Activated T-cell treated with anti-CD3 and anti-CD28 coated beads, Interleukin-2, amount 50 U/mL, for 24 hours (primary cell): Measurements from ENCODE around the gene GMCL1.
"Not testable (repeated sequence)": the region's sequence is repeated elsewhere in the genome, so short reads cannot be mapped to it uniquely, and the experiment has no call there.

Experiments used
- DNase-seq: peaks from one replicate; pipeline ENCODE4 v3.0.0-alpha.2; 2020
- H3K27ac Mint-ChIP-seq: 2 replicates; pipeline ENCODE4 v1.8.0; 2020; ENCODE audit warnings: mild to moderate bottlenecking, mixed read lengths
- H3K27me3 Mint-ChIP-seq: 2 replicates; pipeline ENCODE4 v1.8.0; 2020; ENCODE audit warnings: mixed read lengths
- H3K36me3 Mint-ChIP-seq: 2 replicates; pipeline ENCODE4 v1.8.0; 2020; ENCODE audit warnings: low read depth, mixed read lengths
- H3K4me1 Mint-ChIP-seq: 2 replicates; pipeline ENCODE4 v1.8.0; 2020; ENCODE audit warnings: low read depth, mixed read lengths
- H3K4me3 Mint-ChIP-seq: 2 replicates; pipeline ENCODE4 v1.8.0; 2020; ENCODE audit warnings: mild to moderate bottlenecking, moderate library complexity, mixed read lengths
- H3K9me3 Mint-ChIP-seq: 2 replicates; pipeline ENCODE4 v1.8.0; 2020; ENCODE audit warnings: mixed read lengths

GMCL1 gene

DNA sequence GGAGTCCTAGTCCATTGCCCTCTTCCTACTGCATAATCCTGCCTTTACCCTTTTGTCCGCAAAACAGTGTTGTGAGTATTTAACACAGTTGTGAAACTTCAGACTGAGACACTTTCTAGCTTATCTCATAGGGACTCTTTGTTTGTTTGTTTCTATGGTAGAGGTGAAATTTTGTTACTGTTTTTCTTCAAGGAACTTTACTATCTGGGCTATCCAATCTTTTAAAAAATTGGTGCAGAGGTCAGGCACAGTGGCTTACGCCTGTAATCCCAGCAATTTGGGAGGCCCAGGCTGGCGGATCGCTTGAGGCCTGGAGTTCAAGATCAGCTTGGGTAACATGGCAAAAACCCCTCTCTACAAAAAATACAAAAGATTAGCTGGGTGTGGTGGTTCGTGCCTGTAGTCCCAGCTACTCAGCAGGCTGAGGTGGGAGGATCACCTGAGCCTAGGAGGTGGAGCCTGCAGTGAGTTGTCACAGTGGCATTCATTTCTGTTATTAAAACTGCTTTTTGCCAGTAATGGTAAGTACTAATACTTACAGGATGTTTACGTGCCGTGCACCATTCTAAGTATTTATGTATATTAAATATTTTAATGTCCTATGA lies 18.8 kb downstream of the GMCL1 start:
- peaks cover 87% of the 10 kb centered on the region for H3K36me3 Mint-ChIP-seq
- H3K27me3 Mint-ChIP-seq = no peaks in the 10 kb centered on the region
- no peaks in the 10 kb centered on the region for H3K9me3 Mint-ChIP-seq
- no peak overlapping the region for H3K4me3 Mint-ChIP-seq
- DNase-seq = no peak
- H3K27ac Mint-ChIP-seq = no peak overlapping the region
- peaks cover 11% of the 10 kb centered on the region for H3K4me1 Mint-ChIP-seq

GRCh38 chr2:69858261-69858660 lies 28.8 kb downstream of the GMCL1 start:
- no peak for DNase-seq
- no peaks in the 10 kb centered on the region for H3K9me3 Mint-ChIP-seq
- peaks cover 54% of the 10 kb centered on the region for H3K36me3 Mint-ChIP-seq

GRCh38 chr2:69863298-69863697 lies 33.8 kb downstream of the GMCL1 start:
- H3K4me3 Mint-ChIP-seq = no peak overlapping the region
- H3K36me3 Mint-ChIP-seq = peaks cover 64% of the 10 kb centered on the region
- DNase-seq = no peak
- no peaks in the 10 kb centered on the region for H3K4me1 Mint-ChIP-seq
- H3K27ac Mint-ChIP-seq = no peak overlapping the region
- no peaks in the 10 kb centered on the region for H3K9me3 Mint-ChIP-seq
- no peaks in the 10 kb centered on the region for H3K27me3 Mint-ChIP-seq

More at GRCh38 chr2:69858261-69858660, 28.8 kb downstream of the GMCL1 start:
- no peaks in the 10 kb centered on the region for H3K27me3 Mint-ChIP-seq
- H3K4me3 Mint-ChIP-seq = no peak overlapping the region
- H3K27ac Mint-ChIP-seq = no peak overlapping the region
- no peaks in the 10 kb centered on the region for H3K4me1 Mint-ChIP-seq

DNA sequence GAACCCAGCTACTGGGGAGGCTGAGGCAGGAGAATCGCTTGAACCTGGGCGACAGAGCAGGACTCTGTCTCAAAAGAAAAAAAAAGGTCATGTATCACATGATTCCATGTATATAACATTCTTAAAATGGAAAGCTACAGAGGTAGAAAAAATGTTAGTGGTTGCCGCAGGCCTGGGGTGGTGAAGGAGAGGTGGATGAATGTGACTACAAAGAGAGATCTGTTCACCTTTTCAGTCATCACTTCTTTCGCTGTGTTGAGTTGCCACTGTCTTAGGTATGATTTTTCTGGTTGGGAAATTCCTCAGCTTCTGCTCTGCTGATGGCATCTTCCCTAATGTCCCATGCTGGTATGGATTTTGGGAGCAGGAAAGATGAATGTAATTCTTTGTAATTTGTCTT lies 59.0 kb downstream of the GMCL1 start:
- H3K9me3 Mint-ChIP-seq = no peaks in the 10 kb centered on the region
- H3K4me1 Mint-ChIP-seq = peaks cover 8% of the 10 kb centered on the region

DNA sequence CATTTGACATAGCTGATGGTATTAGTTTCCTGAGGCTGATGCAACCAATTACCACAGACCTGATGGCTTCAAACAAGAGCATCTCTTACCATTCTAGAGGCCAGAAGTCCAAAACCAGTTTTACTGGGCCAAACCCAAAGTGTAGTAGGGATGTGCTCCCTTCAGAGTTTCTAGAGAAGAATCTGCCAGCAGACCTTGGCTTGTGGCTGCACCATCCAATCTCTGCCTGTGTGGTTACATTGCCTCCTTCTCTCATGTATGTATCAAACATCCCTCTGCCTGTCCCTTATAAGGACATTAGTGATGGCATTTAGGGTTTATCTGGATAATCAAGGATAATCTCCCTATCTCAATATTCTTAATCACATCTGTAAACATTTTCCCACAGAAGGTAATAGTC lies 59.8 kb downstream of the GMCL1 start:
- no peak for DNase-seq
- H3K4me3 Mint-ChIP-seq = no peak overlapping the region
- no peaks in the 10 kb centered on the region for H3K9me3 Mint-ChIP-seq
- no peak overlapping the region for H3K27ac Mint-ChIP-seq
- no peaks in the 10 kb centered on the region for H3K27me3 Mint-ChIP-seq
- peaks cover 6% of the 10 kb centered on the region for H3K36me3 Mint-ChIP-seq
- peaks cover 12% of the 10 kb centered on the region for H3K4me1 Mint-ChIP-seq

More for the DNA sequence above, 59.0 kb downstream of the GMCL1 start:
- Mint-ChIP-seq H3K36me3 (no peaks in the 10 kb centered on the region), H3K4me3 (no peak overlapping the region), H3K27me3 (no peaks in the 10 kb centered on the region), H3K27ac (no peak overlapping the region)
- DNase-seq = no peak

DNA sequence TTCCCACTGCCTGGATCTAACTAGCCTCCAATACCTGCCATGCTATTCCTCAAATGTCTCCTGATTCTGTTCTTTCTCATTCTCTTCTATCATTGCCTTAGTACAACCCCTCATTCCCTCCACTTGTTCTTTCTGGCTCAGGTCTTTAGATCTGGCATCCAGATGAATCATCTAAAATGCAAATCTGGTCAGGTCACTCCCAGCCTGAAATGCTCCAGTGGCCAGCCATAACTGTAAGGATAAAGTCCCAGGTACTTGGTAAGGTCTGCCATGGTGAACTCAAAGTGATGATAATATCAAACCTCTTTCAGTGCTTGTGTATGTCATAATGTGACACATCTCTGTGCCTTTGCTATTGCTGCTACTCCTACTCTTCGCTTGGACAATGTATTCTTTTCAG lies 61.4 kb downstream of the GMCL1 start:
- H3K36me3 Mint-ChIP-seq = peaks cover 22% of the 10 kb centered on the region
- H3K9me3 Mint-ChIP-seq = no peaks in the 10 kb centered on the region
- no peaks in the 10 kb centered on the region for H3K27me3 Mint-ChIP-seq
- H3K27ac Mint-ChIP-seq = no peak overlapping the region
- no peak overlapping the region for H3K4me3 Mint-ChIP-seq
- no peak for DNase-seq
- peaks cover 25% of the 10 kb centered on the region for H3K4me1 Mint-ChIP-seq

- Mint-ChIP-seq H3K27ac (peak overlapping the region; percentile 99), H3K4me3 (peak overlapping the region; percentile 99), H3K4me1 (peaks cover 37% of the 10 kb centered on the region), H3K36me3 (peaks cover 42% of the 10 kb centered on the region)
- DNase-seq, H3K9me3 Mint-ChIP-seq, H3K27me3 Mint-ChIP-seq: not testable (repeated sequence)
Measured at GRCh38 chr2:69892838-69893424, 63.5 kb downstream of the GMCL1 start.

- peak within 1 kb of the TSS; percentile 99 for H3K27ac Mint-ChIP-seq
- DNase-seq = peak; percentile 90
- peaks cover 42% of the 10 kb centered on the region for H3K4me1 Mint-ChIP-seq
- H3K27me3 Mint-ChIP-seq = no peaks in the 10 kb centered on the region
- no peaks in the 10 kb centered on the region for H3K9me3 Mint-ChIP-seq
- H3K36me3 Mint-ChIP-seq = peaks cover 52% of the 10 kb centered on the region
- H3K4me3 Mint-ChIP-seq = peak within 1 kb of the TSS; percentile 99
Measured at GRCh38 chr2:69893684-69894551, 64.5 kb downstream of the GMCL1 start, which contains the start of gene SNRNP27. Gene SNRNP27, plus strand, starts transcription at chr2:69893956. Its CDS starts 29 bp downstream, at chr2:69893985.

DNA sequence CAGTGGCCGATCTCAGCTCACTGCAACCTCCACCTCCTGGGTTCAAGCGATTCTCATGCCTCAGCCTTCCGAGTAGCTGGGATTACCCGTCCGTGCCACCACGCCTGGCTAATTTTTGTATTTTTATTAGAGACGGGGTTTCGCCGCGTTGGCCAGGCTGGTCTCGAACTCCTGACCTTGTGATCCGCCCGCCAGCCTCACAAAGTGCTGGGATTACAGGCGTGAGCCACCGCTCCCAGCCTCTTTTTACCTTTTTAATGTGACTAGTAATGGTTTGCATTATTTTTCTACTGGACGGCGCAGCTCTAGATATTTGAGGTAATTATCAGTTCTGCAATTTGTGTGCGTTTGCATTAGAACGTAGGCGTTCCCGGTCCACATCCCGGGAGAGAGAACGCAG lies 65.3 kb downstream of the GMCL1 start:
- H3K4me1 Mint-ChIP-seq = peaks cover 45% of the 10 kb centered on the region
- H3K27me3 Mint-ChIP-seq, DNase-seq, H3K9me3 Mint-ChIP-seq: not testable (repeated sequence)
- peaks cover 59% of the 10 kb centered on the region for H3K36me3 Mint-ChIP-seq
- H3K27ac Mint-ChIP-seq = peak overlapping the region; percentile 99
- H3K4me3 Mint-ChIP-seq = peak overlapping the region; percentile 99

GRCh38 chr2:69902213-69902922 lies 72.9 kb downstream of the GMCL1 start:
- H3K4me3 Mint-ChIP-seq = peak overlapping the region; percentile 73
- H3K9me3 Mint-ChIP-seq = no peaks in the 10 kb centered on the region
- peaks cover 55% of the 10 kb centered on the region for H3K4me1 Mint-ChIP-seq
- H3K27ac Mint-ChIP-seq = peak overlapping the region; percentile 81
- H3K36me3 Mint-ChIP-seq = peaks cover 78% of the 10 kb centered on the region
- H3K27me3 Mint-ChIP-seq = no peaks in the 10 kb centered on the region
- peak; percentile 36 for DNase-seq

DNA sequence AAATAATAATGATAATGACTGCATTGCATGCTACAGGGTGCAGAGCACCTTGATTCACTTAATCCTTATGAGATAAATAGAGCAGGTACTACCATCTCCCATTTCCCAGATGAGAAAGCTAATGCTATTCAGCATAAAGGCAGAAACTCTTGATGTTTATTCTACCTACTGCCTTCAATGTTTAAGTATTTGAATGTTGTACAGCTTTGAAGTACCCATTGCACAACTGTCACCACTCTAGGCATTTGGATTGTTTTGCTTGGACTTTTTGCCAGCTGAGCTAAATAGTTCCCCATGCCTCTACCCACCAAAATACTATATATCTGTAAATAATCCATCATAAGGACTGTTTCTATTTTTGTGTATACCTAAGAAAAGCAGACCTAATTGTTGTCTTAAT lies 77.8 kb downstream of the GMCL1 start:
- Mint-ChIP-seq H3K9me3 (no peaks in the 10 kb centered on the region), H3K4me3 (no peak overlapping the region), H3K4me1 (peaks cover 24% of the 10 kb centered on the region), H3K27me3 (no peaks in the 10 kb centered on the region), H3K27ac (no peak overlapping the region), H3K36me3 (peaks cover 69% of the 10 kb centered on the region)
- no peak for DNase-seq

GRCh38 chr2:69911985-69912563 lies 82.6 kb downstream of the GMCL1 start:
- Mint-ChIP-seq H3K27me3 (no peaks in the 10 kb centered on the region), H3K36me3 (peaks cover 52% of the 10 kb centered on the region), H3K9me3 (no peaks in the 10 kb centered on the region), H3K4me3 (no peak overlapping the region), H3K4me1 (peaks cover 30% of the 10 kb centered on the region), H3K27ac (peak overlapping the region; percentile 57)
- no peak for DNase-seq

DNA sequence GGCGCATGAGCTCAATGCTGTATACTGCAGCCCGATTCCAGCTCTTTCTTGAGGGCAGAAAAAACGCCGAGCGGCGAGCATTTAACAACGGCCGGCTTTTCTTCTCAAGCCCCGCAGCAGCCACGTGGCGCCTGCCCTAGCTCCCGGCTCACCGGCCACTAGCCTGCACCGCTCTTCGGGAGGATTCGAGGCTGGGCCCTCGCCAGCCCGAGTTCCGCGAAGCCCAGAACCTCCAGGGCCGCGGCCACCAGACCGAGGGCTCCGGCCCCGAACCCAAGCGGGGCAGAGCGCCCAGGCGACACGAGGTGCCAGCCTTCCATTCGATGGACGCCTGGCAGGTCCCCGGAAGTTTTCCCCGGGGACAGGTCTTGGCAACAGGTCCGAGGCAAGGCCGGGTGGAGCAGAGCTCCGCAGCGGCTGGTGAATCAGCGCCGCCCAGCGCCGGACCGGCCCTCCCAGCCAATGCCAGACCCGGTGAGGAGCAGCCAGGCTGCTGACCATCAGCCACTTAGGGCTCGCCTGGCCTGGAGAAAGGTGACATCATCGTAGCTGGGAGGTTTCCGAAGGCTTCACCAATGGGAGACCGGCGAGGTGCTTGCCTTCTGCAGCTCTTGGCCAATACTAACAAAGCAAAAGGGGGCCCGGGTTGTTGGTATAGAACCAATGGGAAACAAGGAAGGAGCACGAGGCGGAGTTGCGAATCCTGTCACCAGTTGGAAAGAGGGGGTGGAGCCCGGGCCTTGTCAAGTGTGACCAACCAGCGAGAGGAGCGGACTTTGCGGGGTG lies 84.9 kb downstream of the GMCL1 start:
- Mint-ChIP-seq H3K9me3 (no peaks in the 10 kb centered on the region), H3K27me3 (no peaks in the 10 kb centered on the region), H3K4me1 (peaks cover 41% of the 10 kb centered on the region), H3K4me3 (peak overlapping the region; percentile 86), H3K36me3 (peaks cover 44% of the 10 kb centered on the region), H3K27ac (peak overlapping the region; percentile 95)
- no peak for DNase-seq
